Right lobe of liver (tissue), 6 donors: ENCODE measurements around the gene PTPRK. TPM values are rescaled to one million over a fixed set of nuclear protein-coding genes. Genes with fewer than 3 reads are reported as not detected.

Experiments
- ATAC-seq, 4 donors: fragments of 200-7000 bp; cut with Tn5 transposase; one replicate each; pipeline ENCODE4 v1.9.1; 2020; ENCODE audit warnings: mild to moderate bottlenecking in 4 of 4, moderate library complexity in 4 of 4
- DNase-seq, 3 donors: peaks; one replicate each; pipeline ENCODE4 v3.0.0-alpha.2; 2020
- H3K27ac ChIP-seq, 3 donors: fragments of 200-600 bp; one replicate each; pipeline ENCODE4 v1.8.0; 2022
- H3K27me3 ChIP-seq, 2 donors: fragments of 200-600 bp; one replicate each; pipeline ENCODE4 v1.8.0; 2022
- H3K36me3 ChIP-seq, 4 donors: fragments of 200-600 bp; sonication (generic) in 1 of 4; one replicate each; pipeline versions ENCODE4 v1.5.1 to v1.8.0; 2017 to 2022; ENCODE audit warnings: control low read depth in 1 of 4
- H3K4me1 ChIP-seq, 4 donors: fragments of 200-600 bp; sonication (generic) in 1 of 4; one replicate each; pipeline versions ENCODE4 v1.5.1 to v1.8.0; 2017 to 2022; ENCODE audit warnings: control low read depth in 1 of 4
- H3K4me3 ChIP-seq, 3 donors: fragments of 200-600 bp; one replicate each; pipeline ENCODE4 v1.8.0; 2022
- H3K9me3 ChIP-seq, 4 donors: fragments of 200-600 bp; sonication (generic) in 1 of 4; one replicate each; pipeline versions ENCODE4 v1.5.1 to v1.8.0; 2017 to 2022; ENCODE audit warnings: control low read depth in 1 of 4
- CTCF ChIP-seq, 4 donors: fragments of 200-600 bp in 3 of 4; fragments of 450-650 bp in 1 of 4; IDR thresholded peaks; one replicate each; pipeline versions ENCODE4 v1.5.1 to v1.8.0; 2016 to 2022; ENCODE audit warnings: antibody characterized with exemption in 4 of 4, mild to moderate bottlenecking in 2 of 4
- POLR2A ChIP-seq: fragments of 450-650 bp; IDR thresholded peaks from one replicate; pipeline ENCODE4 v1.6.1; 2017; ENCODE audit warnings: antibody characterized with exemption, mild to moderate bottlenecking
- WGBS: methylation state at CpG from one replicate; pipeline ENCODE4 v1.1.6; 2018; ENCODE audit warnings: low coverage, low lambda C conversion rate; ENCODE audit not compliant: insufficient coverage; ENCODE audit errors: missing lambda C conversion rate; 5-methylcytosine and 5-hydroxymethylcytosine counted together
- intact Hi-C, 2 donors: fragments of 100-400 bp; cut with DNase I; formaldehyde crosslinking; loops; one replicate each; pipeline versions ENCODE4 v1.11.2 to v1.14.1; 2022
- total RNA-seq, 6 experiments: library from RNA; depleted of rRNA in 2 of 6; stranded (reverse); fragments of >200 nt in 2 of 6; fragmentation: NEBNext Ultra II Directional in 3 of 6; extraction: Animal tissue kit (Norgen Biotek cat#: 25700) in 3 of 6; gene quantifications; one replicate each; pipeline versions ENCODE4 v1.1.0 to v1.2.4, GENCODE V29; 2016 to 2023
- donor health status: DM: no; HTN: yes; CAD: no.
- donor health status: DM: no; HTN: no; CAD: no.
- donor health status: DM: no; HTN: no; CAD: no.
- donor health status: DM: no; HTN: yes; CAD: no.
- donor health status: DM: no; HTN: yes; CAD: no.

Gene PTPRK
- total RNA-seq, 6 experiments from 2014 or later: 27.7 to 54.5 (median 35.7) TPM

- no peaks in the 10 kb centered on the region for H3K36me3 ChIP-seq
- WGBS: 67% methylated on average over 3 of the region's 3 CpGs
- intact Hi-C loops: no loop called here
- no peaks in the 10 kb centered on the region for H3K4me1 ChIP-seq
- ATAC-seq (no peak), DNase-seq (no peak)
- no peaks in the 10 kb centered on the region for H3K27me3 ChIP-seq
- no peaks in the 10 kb centered on the region for H3K9me3 ChIP-seq
- no peak overlapping the region for H3K27ac ChIP-seq
- H3K4me3 ChIP-seq: no peak overlapping the region
- TF ChIP-seq CTCF (IDR thresholded peaks at IDR 0.05): no peak
- no peak for TF ChIP-seq POLR2A
Observed at GRCh38 chr6:128131566-128131965, 388.8 kb downstream of the PTPRK start.

- H3K9me3 ChIP-seq: no peaks in the 10 kb centered on the region
- no peak for DNase-seq
- ATAC-seq: no peak
- no peak overlapping the region for H3K27ac ChIP-seq
- no peaks in the 10 kb centered on the region for H3K4me1 ChIP-seq
- 81% methylated on average over 4 of the region's 4 CpGs for WGBS
- TF ChIP-seq CTCF (IDR thresholded peaks at IDR 0.05): no peak
- no peaks in the 10 kb centered on the region for H3K36me3 ChIP-seq
- no peaks in the 10 kb centered on the region for H3K27me3 ChIP-seq
- no peak overlapping the region for H3K4me3 ChIP-seq
- intact Hi-C loops: no loop called here
Observed at GRCh38 chr6:128131036-128131435, 389.4 kb downstream of the PTPRK start.

- TF ChIP-seq CTCF (IDR thresholded peaks at IDR 0.05) (no peak), POLR2A (no peak)
- Histone ChIP-seq H3K9me3 (no peaks in the 10 kb centered on the region), H3K36me3 (no peaks in the 10 kb centered on the region), H3K27ac (no peak overlapping the region), H3K4me1 (peaks cover 0 to 4% (median 0%) of the 10 kb centered on the region in 4 donors), H3K4me3 (no peak overlapping the region), H3K27me3 (no peaks in the 10 kb centered on the region)
- intact Hi-C loops: no loop called here
- DNase-seq (no peak), ATAC-seq (no peak)
Observed at GRCh38 chr6:128129679-128130078, 390.7 kb downstream of the PTPRK start.

GRCh38 chr6:128127650-128128049 lies 392.7 kb downstream of the PTPRK start:
- TF ChIP-seq CTCF (IDR thresholded peaks at IDR 0.05) (no peak), POLR2A (no peak)
- Histone ChIP-seq H3K4me1 (peaks cover 0 to 8% (median 0%) of the 10 kb centered on the region in 4 donors), H3K27me3 (no peaks in the 10 kb centered on the region), H3K27ac (no peak overlapping the region), H3K36me3 (no peaks in the 10 kb centered on the region), H3K9me3 (no peaks in the 10 kb centered on the region), H3K4me3 (no peak overlapping the region)
- no peak for DNase-seq
- no peak for ATAC-seq
- WGBS: 100% methylated on average over 1 of the region's 1 CpG
- intact Hi-C loops: no loop called here

- no peaks in the 10 kb centered on the region for H3K36me3 ChIP-seq
- DNase-seq (peak in 2 of 3 donors; percentile 31 to 61), ATAC-seq (peak; percentile 89 to 95 (median 92))
- no peaks in the 10 kb centered on the region for H3K27me3 ChIP-seq
- H3K4me1 ChIP-seq: peaks cover 0 to 23% (median 0%) of the 10 kb centered on the region in 4 donors
- H3K4me3 ChIP-seq: no peak overlapping the region
- intact Hi-C loops: no loop called here
- no peak for TF ChIP-seq POLR2A
- TF ChIP-seq CTCF (IDR thresholded peaks at IDR 0.05): no peak
- H3K9me3 ChIP-seq: no peaks in the 10 kb centered on the region
- WGBS: 44% methylated on average over 1 of the region's 1 CpG
- H3K27ac ChIP-seq: peak overlapping the region in 1 of 3 donors; percentile 24
Observed at GRCh38 chr6:128124713-128125112, 395.7 kb downstream of the PTPRK start.
